B cell (primary cell): Measurements from ENCODE around the gene AKR7A2. TPM values are rescaled to one million over a fixed set of nuclear protein-coding genes. Genes with fewer than 3 reads are reported as not detected.
"Not testable (repeated sequence)": the region's sequence is repeated elsewhere in the genome, so short reads cannot be mapped to it uniquely, and the experiment has no call there.

Experiments used
- ATAC-seq: fragments of 200-7000 bp; cut with Tn5 transposase; one replicate; pipeline ENCODE4 v1.10.0; 2021; ENCODE audit warnings: low read depth, mild to moderate bottlenecking, moderate number of reproducible peaks, moderate library complexity
- CTCF ChIA-PET: fragments of 350-600 bp; sonication (Branson Sonifier 250); formaldehyde crosslinking; loops from one replicate; lab custom pipeline; 2021; ENCODE audit warnings: antibody characterized with exemption, inconsistent platforms; lab: Charles Lee
- POLR2A ChIA-PET: fragments of 350-600 bp; sonication (Branson Sonifier 250); formaldehyde crosslinking; loops from one replicate; lab custom pipeline; 2021; ENCODE audit warnings: antibody characterized with exemption; lab: Charles Lee
- DNase-seq: peaks from one replicate; pipeline ENCODE4 v3.0.0; 2013
- H2AFZ ChIP-seq: 2 replicates; pipeline ENCODE4 v1.6.1; 2012; ENCODE audit warnings: mild to moderate bottlenecking, low read depth, low read length; ENCODE audit not compliant: insufficient read depth, poor library complexity, severe bottlenecking
- H3K27ac ChIP-seq, 2 donors: 1 replicate in 1 of 2; 2 replicates in 1 of 2; pipeline ENCODE4 v1.5.1; 2012 to 2013; ENCODE audit warnings: low read length in 2 of 2, mild to moderate bottlenecking in 2 of 2, moderate library complexity in 1 of 2
- H3K27me3 ChIP-seq, 4 experiments: fragments of 200-600 bp in 1 of 4; sonication (generic) in 1 of 4; replicated peaks in 1 of 4; 1 replicate in 2 of 4; 2 replicates in 2 of 4; pipeline versions ENCODE4 v1.6.1 to v1.7.0; 2013 to 2016; ENCODE audit warnings: low read length in 3 of 4, mild to moderate bottlenecking in 2 of 4, mixed read lengths in 1 of 4, moderate library complexity in 1 of 4; ENCODE audit not compliant: insufficient read depth in 4 of 4, control insufficient read depth in 3 of 4; ENCODE audit errors: control extremely low read depth in 1 of 4
- H3K36me3 ChIP-seq, 2 experiments: replicated peaks in 1 of 2; 1 replicate in 1 of 2; 2 replicates in 1 of 2; pipeline versions ENCODE4 v1.6.1 to v1.7.1; 2013; ENCODE audit warnings: low read length in 1 of 2; ENCODE audit not compliant: insufficient read depth in 2 of 2, control insufficient read depth in 1 of 2; ENCODE audit errors: control extremely low read depth in 1 of 2, extremely low read depth in 1 of 2
- H3K4me1 ChIP-seq, 2 donors: fragments of 200-600 bp in 1 of 2; sonication (generic) in 1 of 2; 1 replicate in 1 of 2; 2 replicates in 1 of 2; pipeline versions ENCODE4 v1.5.1 to v1.6.1; 2013 to 2017; ENCODE audit warnings: low read length in 2 of 2; ENCODE audit not compliant: control insufficient read depth in 2 of 2, insufficient read depth in 2 of 2
- H3K4me2 ChIP-seq: replicated peaks from 2 replicates; pipeline ENCODE3; 2012; ENCODE audit warnings: mild to moderate bottlenecking, low read depth, low read length; ENCODE audit not compliant: poor library complexity, severe bottlenecking
- H3K4me3 ChIP-seq, 5 experiments: fragments of 200-600 bp in 1 of 5; sonication (generic) in 1 of 5; 1 replicate in 3 of 5; 2 replicates in 2 of 5; pipeline versions ENCODE4 v1.5.1 to v1.7.0; 2011 to 2016; ENCODE audit warnings: low read length in 4 of 5, mild to moderate bottlenecking in 4 of 5, low read depth in 2 of 5, control low read depth in 1 of 5, moderate library complexity in 1 of 5; ENCODE audit not compliant: insufficient read depth in 1 of 5; ENCODE audit errors: control extremely low read depth in 1 of 5, extremely low read depth in 1 of 5
- H3K79me2 ChIP-seq: fragments of 200-600 bp; sonication (generic); one replicate; pipeline ENCODE4 v1.6.0; 2016; ENCODE audit warnings: low read length; ENCODE audit not compliant: control insufficient read depth, insufficient read depth
- H3K9ac ChIP-seq: fragments of 200-600 bp; sonication (generic); 2 replicates; pipeline ENCODE4 v1.6.1; 2017; ENCODE audit warnings: mild to moderate bottlenecking, low read length, moderate library complexity
- H3K9me3 ChIP-seq, 3 donors: one replicate each; pipeline versions ENCODE4 v1.6.1 to v1.7.1; 2013; ENCODE audit warnings: low read length in 2 of 3; ENCODE audit not compliant: control insufficient read depth in 2 of 3, insufficient read depth in 1 of 3; ENCODE audit errors: control extremely low read depth in 1 of 3
- H4K20me1 ChIP-seq: 2 replicates; pipeline ENCODE4 v1.6.0; 2012; ENCODE audit warnings: mild to moderate bottlenecking, low read length; ENCODE audit not compliant: insufficient read depth, control insufficient read depth, poor library complexity, severe bottlenecking
- H3K27ac Mint-ChIP-seq: one replicate; pipeline ENCODE4 v1.8.0; 2021; ENCODE audit warnings: mixed read lengths
- H3K27me3 Mint-ChIP-seq: one replicate; pipeline ENCODE4 v1.8.0; 2021; ENCODE audit warnings: mixed read lengths
- H3K4me1 Mint-ChIP-seq: one replicate; pipeline ENCODE4 v1.8.0; 2021; ENCODE audit warnings: mixed read lengths
- H3K4me3 Mint-ChIP-seq: one replicate; pipeline ENCODE4 v1.8.0; 2021; ENCODE audit warnings: mixed read lengths
- H3K9me3 Mint-ChIP-seq: one replicate; pipeline ENCODE4 v1.8.0; 2022; ENCODE audit warnings: mixed read lengths; ENCODE audit not compliant: insufficient read depth
- CTCF ChIP-seq: fragments of 200-600 bp; IDR thresholded peaks from one replicate; pipeline ENCODE4 v1.8.0; 2022; ENCODE audit warnings: antibody characterized with exemption, mild to moderate bottlenecking
- EZH2 ChIP-seq: IDR thresholded peaks from 2 replicates; pipeline ENCODE4 v1.6.1; 2012; ENCODE audit warnings: borderline replicate concordance, low read depth, mild to moderate bottlenecking, moderate library complexity, low read length; ENCODE audit not compliant: insufficient read depth, poor library complexity, severe bottlenecking
- WGBS: methylation state at CpG from one replicate; pipeline ENCODE4 v1.1.5; 2013; ENCODE audit warnings: missing lambda C conversion rate; ENCODE audit not compliant: insufficient coverage; 5-methylcytosine and 5-hydroxymethylcytosine counted together
- intact Hi-C: fragments of 100-400 bp; cut with micrococcal nuclease; formaldehyde crosslinking; loops from one replicate; pipeline ENCODE4 v1.10.0; 2022
- polyA plus RNA-seq: library from polyadenylated mRNA; depleted of rRNA; stranded (reverse); fragments of >200 nt; gene quantifications from 2 replicates; pipeline ENCODE4 v1.2.3, GENCODE V29; 2012
- total RNA-seq, 2 donors: library from RNA; stranded (reverse); fragments of 120-200 nt in 1 of 2; gene quantifications; 1 replicate in 1 of 2; 2 replicates in 1 of 2; pipeline versions ENCODE4 v1.2.3 to v1.2.4, GENCODE V29; 2013 to 2022

AKR7A2 gene
- total and polyA plus RNA-seq, 2 donors (not counting 1 experiment from before 2014, with no cell fraction given), result 23.7 to 32.1 TPM

GRCh38 chr1:19274636-19275035 is 37.3 kb downstream of the AKR7A2 start:
- Histone ChIP-seq H3K4me2 (no peak overlapping the region), H3K27me3 (peaks cover 0 to 7% (median 3%) of the 10 kb centered on the region in 4 experiments), H3K4me1 (no peaks in the 10 kb centered on the region), H4K20me1 (no peaks in the 10 kb centered on the region), H3K9me3 (peaks cover 0 to 29% (median 6%) of the 10 kb centered on the region in 3 donors), H3K4me3 (no peak overlapping the region), H3K79me2 (no peaks in the 10 kb centered on the region), H2AFZ (no peak overlapping the region), H3K9ac (no peak overlapping the region), H3K27ac (no peak overlapping the region), H3K36me3 (no peaks in the 10 kb centered on the region)
- POLR2A ChIA-PET, result no interaction called here
- H3K4me1 Mint-ChIP-seq, result peaks cover 4% of the 10 kb centered on the region
- H3K27me3 Mint-ChIP-seq, result peaks cover 14% of the 10 kb centered on the region
- ATAC-seq (no peak), DNase-seq (no peak)
- intact Hi-C loops, result no loop called here
- 94% methylated on average over 3 of the region's 5 CpGs for WGBS
- no peak overlapping the region for H3K27ac Mint-ChIP-seq
- no peaks in the 10 kb centered on the region for H3K9me3 Mint-ChIP-seq
- no peak for TF ChIP-seq CTCF
- no peak for TF ChIP-seq EZH2
- H3K4me3 Mint-ChIP-seq, result no peak overlapping the region
- CTCF ChIA-PET, result no interaction called here

- H3K9me3 Mint-ChIP-seq, POLR2A ChIA-PET, H3K4me1 Mint-ChIP-seq, DNase-seq, H3K4me3 ChIP-seq, H3K27me3 ChIP-seq, H3K27ac ChIP-seq, H3K79me2 ChIP-seq, H3K27ac Mint-ChIP-seq, H3K9ac ChIP-seq, CTCF ChIA-PET, H4K20me1 ChIP-seq, H2AFZ ChIP-seq, H3K4me1 ChIP-seq, H3K4me2 ChIP-seq, intact Hi-C loops, H3K36me3 ChIP-seq, H3K4me3 Mint-ChIP-seq, ATAC-seq: not testable (repeated sequence)
- 19% methylated on average over 41 of the region's 66 CpGs for whole genome bisulfite sequencing
- H3K9me3 ChIP-seq, result peaks cover 0 to 29% (median 6%) of the 10 kb centered on the region in 3 donors
- H3K27me3 Mint-ChIP-seq, result peaks cover 14% of the 10 kb centered on the region
Measured at GRCh38 chr1:19273844-19274531, 38.0 kb downstream of the AKR7A2 start.
